Nephron progenitor cell (in vitro differentiated cells): ENCODE measurements around the gene HAS3.
A peak's percentile ranks its signal among the peaks of the same experiment; 100 is the strongest.

ENCODE experiments used
- DNase-seq: peaks from one replicate; pipeline ENCODE4 v3.0.0; 2021
- H3K27ac Mint-ChIP-seq: 2 replicates; pipeline ENCODE4 v1.8.0; 2021; ENCODE audit warnings: mild to moderate bottlenecking, moderate library complexity, mixed read lengths
- H3K27me3 Mint-ChIP-seq: 2 replicates; pipeline ENCODE4 v1.8.0; 2021; ENCODE audit warnings: mild to moderate bottlenecking, low read depth, mixed read lengths; ENCODE audit not compliant: poor library complexity
- H3K36me3 Mint-ChIP-seq: 2 replicates; pipeline ENCODE4 v1.8.0; 2021; ENCODE audit warnings: low read depth, mixed read lengths
- H3K4me1 Mint-ChIP-seq: 2 replicates; pipeline ENCODE4 v1.8.0; 2021; ENCODE audit warnings: mixed read lengths
- H3K4me3 Mint-ChIP-seq: 2 replicates; pipeline ENCODE4 v1.8.0; 2021; ENCODE audit warnings: mild to moderate bottlenecking, moderate library complexity, mixed read lengths
- H3K9me3 Mint-ChIP-seq: 2 replicates; pipeline ENCODE4 v1.8.0; 2021; ENCODE audit warnings: mild to moderate bottlenecking, moderate library complexity, mixed read lengths
- CTCF ChIP-seq: fragments of 200-600 bp; sonication (generic); IDR thresholded peaks from 2 replicates; pipeline ENCODE4 v1.5.0; 2021; ENCODE audit warnings: antibody characterized with exemption

HAS3 gene

GRCh38 chr16:69064124-69064763 lies 41.2 kb upstream of the HAS3 start:
- H3K4me1 Mint-ChIP-seq, result peaks cover 26% of the 10 kb centered on the region
- H3K4me3 Mint-ChIP-seq, result no peak overlapping the region
- peaks cover 2% of the 10 kb centered on the region for H3K27me3 Mint-ChIP-seq
- no peaks in the 10 kb centered on the region for H3K36me3 Mint-ChIP-seq
- no peak for TF ChIP-seq CTCF
- H3K27ac Mint-ChIP-seq, result no peak overlapping the region
- DNase-seq, result no peak
- H3K9me3 Mint-ChIP-seq, result no peaks in the 10 kb centered on the region

- Mint-ChIP-seq H3K4me3 (no peak overlapping the region), H3K9me3 (no peaks in the 10 kb centered on the region), H3K36me3 (no peaks in the 10 kb centered on the region), H3K4me1 (peaks cover 26% of the 10 kb centered on the region), H3K27me3 (peaks cover 2% of the 10 kb centered on the region), H3K27ac (peak overlapping the region; percentile 21)
- TF ChIP-seq CTCF, result no peak
- DNase-seq, result no peak
These were observed 40.6 kb upstream of the HAS3 start for GRCh38 chr16:69064764-69065313.

- no peak for DNase-seq
- Mint-ChIP-seq H3K27me3 (peaks cover 3% of the 10 kb centered on the region), H3K9me3 (no peaks in the 10 kb centered on the region), H3K27ac (no peak overlapping the region), H3K36me3 (no peaks in the 10 kb centered on the region), H3K4me1 (peaks cover 44% of the 10 kb centered on the region), H3K4me3 (no peak overlapping the region)
- TF ChIP-seq CTCF, result no peak
These were observed 35.9 kb upstream of the HAS3 start for GRCh38 chr16:69069504-69069903.

- Mint-ChIP-seq H3K9me3 (no peaks in the 10 kb centered on the region), H3K4me3 (no peak overlapping the region), H3K36me3 (no peaks in the 10 kb centered on the region), H3K27me3 (peaks cover 3% of the 10 kb centered on the region), H3K4me1 (peaks cover 29% of the 10 kb centered on the region), H3K27ac (no peak overlapping the region)
- no peak for DNase-seq
- no peak for TF ChIP-seq CTCF
These were observed 34.4 kb upstream of the HAS3 start for GRCh38 chr16:69071036-69071435.

- Mint-ChIP-seq H3K27me3 (peaks cover 3% of the 10 kb centered on the region), H3K36me3 (no peaks in the 10 kb centered on the region), H3K4me3 (no peak overlapping the region), H3K4me1 (peaks cover 32% of the 10 kb centered on the region), H3K27ac (peak overlapping the region; percentile 75), H3K9me3 (no peaks in the 10 kb centered on the region)
- no peak for DNase-seq
- TF ChIP-seq CTCF, result no peak
These were observed 32.8 kb upstream of the HAS3 start for GRCh38 chr16:69072640-69072974.

- TF ChIP-seq CTCF, result no peak
- no peaks in the 10 kb centered on the region for H3K9me3 Mint-ChIP-seq
- peaks cover 3% of the 10 kb centered on the region for H3K27me3 Mint-ChIP-seq
- no peaks in the 10 kb centered on the region for H3K36me3 Mint-ChIP-seq
- peaks cover 34% of the 10 kb centered on the region for H3K4me1 Mint-ChIP-seq
- no peak overlapping the region for H3K27ac Mint-ChIP-seq
- no peak overlapping the region for H3K4me3 Mint-ChIP-seq
- DNase-seq, result no peak
These were observed 32.2 kb upstream of the HAS3 start for GRCh38 chr16:69073181-69073702.
